ENCODE measurements around the gene TTC19. TPM values are rescaled to one million over a fixed set of nuclear protein-coding genes. Genes with fewer than 3 reads are reported as not detected.
A peak's percentile ranks its signal among the peaks of the same experiment; 100 is the strongest.
"Not testable (repeated sequence)": the region's sequence is repeated elsewhere in the genome, so short reads cannot be mapped to it uniquely, and the experiment has no call there.

The TTC19 gene
- total RNA-seq, 1 donor from 2014 or later = 54.7 TPM

GRCh38 chr17:15972497-15972951 is 27.1 kb upstream of the TTC19 start:
- no peak for DNase-seq (ENCODE audit: low read depth)

- peak; percentile 85 for DNase-seq (ENCODE audit: low read depth)
These were observed 26.6 kb upstream of the TTC19 start for GRCh38 chr17:15973016-15973415.

GRCh38 chr17:15973834-15974233 is 25.8 kb upstream of the TTC19 start:
- DNase-seq (ENCODE audit: low read depth) = no peak

GRCh38 chr17:15977894-15978293 is 21.7 kb upstream of the TTC19 start:
- DNase-seq (ENCODE audit: low read depth) = no peak

- no peak for DNase-seq (ENCODE audit: low read depth)
These were observed 21.0 kb upstream of the TTC19 start for GRCh38 chr17:15978606-15979005.

- not testable (repeated sequence) for DNase-seq (ENCODE audit: low read depth)
These were observed 20.6 kb upstream of the TTC19 start for GRCh38 chr17:15979013-15979412.

GRCh38 chr17:15981208-15981607 is 18.4 kb upstream of the TTC19 start:
- no peak for DNase-seq (ENCODE audit: low read depth)

GRCh38 chr17:15981646-15982580 is 17.7 kb upstream of the TTC19 start:
- no peak for DNase-seq (ENCODE audit: low read depth)

- DNase-seq (ENCODE audit: low read depth) = no peak
These were observed 3.3 kb upstream of the TTC19 start for GRCh38 chr17:15996322-15996721.

- no peak for DNase-seq (ENCODE audit: low read depth)
These were observed 1.5 kb upstream of the TTC19 start for GRCh38 chr17:15998031-15998562.

- peak; percentile 49 for DNase-seq (ENCODE audit: low read depth)
These were observed 577 bp downstream of the TTC19 start for GRCh38 chr17:15999974-16000827.

- no peak for DNase-seq (ENCODE audit: low read depth)
These were observed 1.7 kb downstream of the TTC19 start for GRCh38 chr17:16001226-16001897.

- no peak for DNase-seq (ENCODE audit: low read depth)
These were observed 3.2 kb downstream of the TTC19 start for GRCh38 chr17:16002708-16003260.

GRCh38 chr17:16003841-16004240 is 4.2 kb downstream of the TTC19 start:
- DNase-seq (ENCODE audit: low read depth) = no peak

GRCh38 chr17:16005636-16006035 is 6.0 kb downstream of the TTC19 start:
- DNase-seq (ENCODE audit: low read depth) = peak; percentile 70

- DNase-seq (ENCODE audit: low read depth) = peak; percentile 66
These were observed 7.8 kb downstream of the TTC19 start for GRCh38 chr17:16007439-16007838.

GRCh38 chr17:16013943-16014407 is 14.4 kb downstream of the TTC19 start:
- DNase-seq (ENCODE audit: low read depth) = peak; percentile 75

- DNase-seq (ENCODE audit: low read depth) = no peak
These were observed 19.7 kb downstream of the TTC19 start for GRCh38 chr17:16019347-16019746.

GRCh38 chr17:16023881-16024280 is 24.3 kb downstream of the TTC19 start:
- DNase-seq (ENCODE audit: low read depth) = no peak

GRCh38 chr17:16025202-16025601 is 25.6 kb downstream of the TTC19 start:
- DNase-seq (ENCODE audit: low read depth) = no peak

GRCh38 chr17:16026895-16027294 is 27.3 kb downstream of the TTC19 start:
- DNase-seq (ENCODE audit: low read depth) = no peak
